ENCODE measurements around the gene SLC47A1.

The SLC47A1 gene

DNA sequence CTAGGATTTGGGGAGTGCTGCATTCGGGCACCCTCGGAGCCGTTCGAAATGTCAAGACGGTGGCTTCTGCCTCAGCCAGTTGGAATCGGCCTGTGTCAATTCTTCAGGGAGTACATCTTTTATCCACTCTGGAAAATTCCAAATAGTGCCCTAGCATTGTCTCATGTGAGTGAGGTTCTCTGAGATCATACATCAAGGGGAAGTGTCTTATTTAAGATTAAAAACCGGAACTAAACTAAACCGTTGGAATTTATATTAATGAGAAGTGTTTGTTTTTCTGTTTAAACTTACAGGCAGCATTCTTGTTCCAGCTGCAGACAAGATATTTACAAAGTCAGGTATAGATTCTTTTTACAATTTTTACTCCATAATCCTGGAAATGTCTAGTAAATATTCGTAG is 56.8 kb downstream of the SLC47A1 start:
- TF ChIP-seq POLR2AphosphoS5 (IDR thresholded peaks at IDR 0.05; ENCODE audit: low read depth, low read length) (no peak), TAF1 (IDR thresholded peaks at IDR 0.05; ENCODE audit: borderline replicate concordance, low read depth, low read length) (no peak)
- FAIRE-seq (no peak), DNase-seq (ENCODE audit: insufficient read length) (no peak)

DNA sequence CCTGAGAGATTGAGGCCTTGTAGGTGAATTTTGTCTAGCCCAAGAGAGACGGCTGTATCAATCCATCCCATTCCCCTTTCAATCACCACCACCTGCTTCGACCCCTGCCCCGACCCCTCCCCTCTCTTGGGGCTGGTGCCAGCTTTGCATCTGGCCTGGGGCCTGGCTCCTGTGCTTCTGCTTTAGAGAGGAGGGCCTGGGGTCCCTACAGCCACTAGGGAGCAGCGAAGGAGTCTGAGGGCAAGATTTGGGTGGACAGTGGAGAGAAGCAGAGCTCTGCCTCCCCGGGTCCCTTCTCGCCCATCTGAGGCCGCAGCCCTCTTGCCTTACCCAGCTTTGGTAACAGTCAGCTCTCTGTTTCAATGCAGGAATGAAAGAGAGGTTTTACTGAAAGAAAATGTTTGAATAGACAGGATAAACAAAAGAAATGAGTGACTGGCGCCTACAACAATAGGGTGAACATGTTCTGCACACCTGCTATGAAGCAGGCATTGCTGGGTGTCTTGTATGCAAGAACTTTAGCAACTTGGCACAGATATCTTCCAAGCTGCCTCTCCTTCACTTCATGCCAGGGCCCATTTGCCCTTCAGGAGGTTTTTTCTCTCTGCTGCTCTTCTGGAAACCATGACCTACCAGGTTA is 57.4 kb downstream of the SLC47A1 start:
- TF ChIP-seq TAF1 (IDR thresholded peaks at IDR 0.05; ENCODE audit: borderline replicate concordance, low read depth, low read length) (no peak), POLR2AphosphoS5 (IDR thresholded peaks at IDR 0.05; ENCODE audit: low read depth, low read length) (no peak), POLR2A (IDR thresholded peaks at IDR 0.05; ENCODE audit: low read depth, low read length) (no peak)
- FAIRE-seq, result no peak

DNA sequence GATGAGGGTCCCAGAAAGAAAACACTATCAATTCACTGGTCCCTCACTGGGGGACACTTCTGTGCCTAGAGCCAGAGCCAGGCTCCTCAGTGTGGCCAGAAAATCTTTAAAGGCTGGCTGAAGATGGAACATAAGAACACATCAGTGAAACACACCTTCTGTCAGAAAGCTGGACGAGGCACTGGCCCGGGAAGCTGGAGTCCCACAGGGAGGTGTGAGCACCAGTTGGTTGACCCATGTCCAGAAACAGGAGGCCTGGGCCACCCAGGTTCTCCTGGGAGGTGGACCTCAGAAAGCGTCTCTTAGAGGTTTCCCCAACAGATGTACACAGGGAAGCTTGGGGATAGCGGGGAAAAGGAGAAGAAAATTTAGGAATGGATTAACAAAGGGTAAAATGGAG is 58.7 kb downstream of the SLC47A1 start:
- DNase-seq (ENCODE audit: insufficient read length) (no peak), FAIRE-seq (no peak)

More for the DNA sequence above, 57.4 kb downstream of the SLC47A1 start:
- no peak for DNase-seq (ENCODE audit: insufficient read length)

DNA sequence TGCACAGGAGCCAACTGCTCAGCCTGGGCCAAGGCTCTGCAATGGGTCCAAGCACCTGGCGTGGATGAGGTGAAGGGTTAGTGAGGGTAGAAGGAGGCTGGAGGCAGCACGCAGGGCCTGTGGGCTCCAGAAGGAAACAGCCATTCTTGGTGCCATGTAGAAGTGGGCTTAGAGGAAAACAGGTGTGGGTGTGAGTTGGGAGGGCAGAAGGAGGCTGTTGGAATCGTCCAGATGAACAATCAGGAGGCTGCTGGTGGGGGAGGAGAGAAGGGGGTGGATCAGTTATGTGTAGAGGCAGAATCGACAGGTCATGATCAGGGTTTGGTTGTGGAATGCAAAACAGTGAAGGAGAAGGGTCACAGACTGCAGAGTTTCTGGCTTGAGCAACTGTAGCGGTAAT is 63.2 kb downstream of the SLC47A1 start:
- FAIRE-seq, result no peak
- no peak for DNase-seq (ENCODE audit: insufficient read length)
- TF ChIP-seq TAF1 (IDR thresholded peaks at IDR 0.05; ENCODE audit: borderline replicate concordance, low read depth, low read length), result no peak
- TF ChIP-seq POLR2A (IDR thresholded peaks at IDR 0.05; ENCODE audit: low read depth, low read length), result no peak
- TF ChIP-seq POLR2AphosphoS5 (IDR thresholded peaks at IDR 0.05; ENCODE audit: low read depth, low read length), result no peak

More for the DNA sequence above, 58.7 kb downstream of the SLC47A1 start:
- TF ChIP-seq TAF1 (IDR thresholded peaks at IDR 0.05; ENCODE audit: borderline replicate concordance, low read depth, low read length) (no peak), POLR2AphosphoS5 (IDR thresholded peaks at IDR 0.05; ENCODE audit: low read depth, low read length) (no peak), POLR2A (IDR thresholded peaks at IDR 0.05; ENCODE audit: low read depth, low read length) (no peak)

DNA sequence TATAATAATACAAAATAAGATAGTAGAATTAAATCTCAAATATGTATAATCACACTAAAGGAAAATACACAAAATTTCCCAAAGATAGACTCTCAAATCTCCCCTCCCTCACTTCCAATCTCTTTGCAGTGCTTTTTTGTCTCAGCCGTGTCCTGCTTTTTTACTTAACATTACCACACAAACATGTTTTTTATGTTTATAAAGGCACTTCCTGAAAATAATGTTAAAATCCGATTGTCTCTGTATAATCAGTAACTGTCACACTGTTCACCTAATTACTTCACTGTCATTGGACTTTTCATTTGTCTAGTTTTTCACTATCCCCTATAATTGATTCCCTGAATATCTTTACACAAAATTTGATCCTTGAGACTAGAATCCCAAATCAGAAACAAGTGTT is 76.7 kb downstream of the SLC47A1 start:
- TF ChIP-seq TAF1 (IDR thresholded peaks at IDR 0.05; ENCODE audit: borderline replicate concordance, low read depth, low read length) (no peak), POLR2AphosphoS5 (IDR thresholded peaks at IDR 0.05; ENCODE audit: low read depth, low read length) (no peak), POLR2A (IDR thresholded peaks at IDR 0.05; ENCODE audit: low read depth, low read length) (no peak)
- DNase-seq (ENCODE audit: insufficient read length) (no peak), FAIRE-seq (no peak)

DNA sequence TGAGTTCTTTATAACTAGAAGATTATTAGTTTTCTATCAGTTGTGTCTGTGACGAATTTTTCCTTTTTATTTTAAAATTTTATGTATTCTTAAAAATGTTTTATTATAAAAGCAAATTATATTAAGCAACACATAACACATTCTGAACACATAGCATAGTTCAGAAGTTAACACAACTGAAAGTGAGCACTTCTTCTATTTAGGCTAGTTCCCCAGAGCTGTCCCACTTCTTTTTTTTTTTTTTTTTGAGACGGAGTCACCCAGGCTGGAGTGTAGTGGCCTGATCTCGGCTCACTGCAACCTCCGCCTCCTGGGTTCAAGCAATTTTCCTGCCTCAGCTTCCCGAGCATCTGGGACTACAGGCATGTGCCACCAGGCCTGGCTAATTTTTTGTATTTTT is 77.2 kb downstream of the SLC47A1 start:
- no peak for FAIRE-seq
- no peak for DNase-seq (ENCODE audit: insufficient read length)

DNA sequence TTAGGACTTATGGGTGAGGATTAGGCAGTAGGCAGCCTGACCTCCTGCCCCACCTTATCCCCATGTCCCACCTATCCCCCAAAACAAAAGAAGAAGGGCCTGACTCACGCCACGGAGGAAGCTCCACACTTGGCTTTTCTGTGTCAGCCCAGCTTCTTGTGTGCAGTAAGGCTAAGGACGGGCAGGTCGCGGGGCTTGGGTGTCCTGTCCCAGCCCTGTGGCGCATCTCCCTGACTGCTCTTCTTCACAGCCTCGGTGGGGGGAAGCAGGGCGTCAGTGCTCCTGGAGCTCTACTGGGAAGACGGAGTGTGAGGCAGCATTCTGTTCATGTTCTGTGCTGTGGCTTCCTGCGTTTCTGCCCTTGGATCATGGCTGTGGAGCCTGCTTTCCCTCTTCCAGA is 80.3 kb downstream of the SLC47A1 start:
- FAIRE-seq (no peak), DNase-seq (ENCODE audit: insufficient read length) (no peak)
- no peak for TF ChIP-seq POLR2A (IDR thresholded peaks at IDR 0.05; ENCODE audit: low read depth, low read length)
- no peak for TF ChIP-seq TAF1 (IDR thresholded peaks at IDR 0.05; ENCODE audit: borderline replicate concordance, low read depth, low read length)
- no peak for TF ChIP-seq POLR2AphosphoS5 (IDR thresholded peaks at IDR 0.05; ENCODE audit: low read depth, low read length)

More for the DNA sequence above, 77.2 kb downstream of the SLC47A1 start:
- TF ChIP-seq TAF1 (IDR thresholded peaks at IDR 0.05; ENCODE audit: borderline replicate concordance, low read depth, low read length), result no peak
- no peak for TF ChIP-seq POLR2AphosphoS5 (IDR thresholded peaks at IDR 0.05; ENCODE audit: low read depth, low read length)
- no peak for TF ChIP-seq POLR2A (IDR thresholded peaks at IDR 0.05; ENCODE audit: low read depth, low read length)

DNA sequence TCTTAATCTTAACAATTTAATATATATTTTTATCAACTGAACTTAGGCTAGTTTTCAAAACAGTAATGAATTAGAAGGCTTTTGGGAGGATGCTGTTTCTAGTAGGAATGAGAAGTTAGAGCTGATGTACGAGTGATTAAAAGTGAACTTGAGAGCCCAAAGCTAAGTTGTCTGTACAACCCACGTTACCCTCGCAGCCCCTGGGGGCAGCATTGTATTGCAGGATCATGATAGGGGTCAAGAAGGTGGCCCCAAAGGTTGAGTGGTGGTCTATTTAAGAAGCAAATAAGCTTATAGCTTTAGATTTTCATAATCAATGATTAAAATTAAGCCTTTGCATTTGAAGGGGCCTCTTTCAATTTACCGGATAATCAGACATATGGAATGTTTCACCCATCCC is 81.2 kb downstream of the SLC47A1 start:
- FAIRE-seq (no peak), DNase-seq (ENCODE audit: insufficient read length) (no peak)
- no peak for TF ChIP-seq POLR2A (IDR thresholded peaks at IDR 0.05; ENCODE audit: low read depth, low read length)

DNA sequence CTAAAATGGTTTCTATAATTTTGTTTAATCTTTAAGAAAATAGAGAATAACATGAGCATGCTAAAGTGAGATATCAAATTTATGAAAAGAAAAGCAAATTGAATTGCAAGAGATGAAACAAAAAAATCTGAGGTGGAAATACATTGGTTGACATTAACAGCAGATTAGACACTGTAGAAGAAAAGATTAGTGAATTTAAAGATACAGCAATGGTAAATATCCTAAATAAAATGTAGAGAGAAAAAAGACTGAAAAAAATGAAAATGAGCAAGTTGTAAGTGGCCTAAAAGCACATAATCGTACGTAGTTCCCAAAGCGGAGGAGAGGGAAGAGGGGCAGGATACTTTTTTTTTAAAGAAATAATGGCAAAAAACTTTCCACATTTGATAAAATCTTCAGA is 84.4 kb downstream of the SLC47A1 start:
- FAIRE-seq (no peak), DNase-seq (ENCODE audit: insufficient read length) (no peak)
- TF ChIP-seq POLR2A (IDR thresholded peaks at IDR 0.05; ENCODE audit: low read depth, low read length) (no peak), POLR2AphosphoS5 (IDR thresholded peaks at IDR 0.05; ENCODE audit: low read depth, low read length) (no peak), TAF1 (IDR thresholded peaks at IDR 0.05; ENCODE audit: borderline replicate concordance, low read depth, low read length) (no peak)

DNA sequence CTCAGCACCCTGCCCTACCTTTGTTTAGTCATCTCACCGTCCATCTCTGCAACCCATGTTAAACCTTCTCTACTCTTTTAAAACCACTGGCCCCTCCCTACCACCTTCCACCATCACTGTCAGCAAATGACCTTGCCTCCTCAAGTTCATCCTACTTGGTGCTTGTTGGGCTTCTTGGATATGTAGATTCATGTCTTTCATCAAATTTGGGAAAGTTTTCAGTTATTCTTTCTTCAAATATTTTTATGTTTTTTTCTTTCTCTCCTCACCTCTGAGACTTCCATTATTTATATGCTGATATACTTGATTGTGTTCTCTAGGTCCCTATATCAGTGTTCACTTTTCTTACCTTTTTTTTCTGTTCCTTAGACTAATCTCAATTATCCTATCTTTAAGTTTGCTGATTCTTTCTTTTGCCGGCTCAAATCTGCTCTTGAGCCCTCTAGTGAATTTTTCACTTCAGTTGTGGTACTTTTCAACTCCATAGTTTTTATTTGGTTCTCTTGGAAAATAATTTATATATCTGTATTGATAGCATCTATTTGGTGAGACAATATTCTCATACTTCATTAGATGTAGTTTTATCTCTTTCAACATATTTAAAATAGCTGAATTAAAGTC is 86.2 kb downstream of the SLC47A1 start:
- FAIRE-seq (no peak), DNase-seq (ENCODE audit: insufficient read length) (no peak)
- no peak for TF ChIP-seq POLR2AphosphoS5 (IDR thresholded peaks at IDR 0.05; ENCODE audit: low read depth, low read length)
- no peak for TF ChIP-seq POLR2A (IDR thresholded peaks at IDR 0.05; ENCODE audit: low read depth, low read length)
- no peak for TF ChIP-seq TAF1 (IDR thresholded peaks at IDR 0.05; ENCODE audit: borderline replicate concordance, low read depth, low read length)

DNA sequence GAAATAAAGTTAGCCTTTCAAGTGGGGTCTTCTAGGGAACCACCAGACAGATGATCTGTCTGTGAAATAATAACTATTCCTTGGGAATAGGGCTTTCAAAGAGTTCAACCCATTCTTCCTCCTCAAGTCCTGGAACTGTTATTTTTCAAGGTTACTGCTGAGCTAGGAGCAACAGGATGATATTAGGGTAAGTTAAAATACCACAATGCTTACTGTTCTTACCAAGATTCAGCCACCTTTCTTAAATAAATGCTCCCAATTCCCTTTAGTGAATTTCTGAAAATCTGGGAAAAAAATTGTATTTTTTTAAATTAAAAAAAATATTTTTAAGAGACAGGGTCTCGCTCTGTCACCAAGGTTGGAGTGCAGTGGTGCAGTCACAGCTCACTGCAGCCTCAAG is 88.0 kb downstream of the SLC47A1 start:
- no peak for TF ChIP-seq POLR2AphosphoS5 (IDR thresholded peaks at IDR 0.05; ENCODE audit: low read depth, low read length)
- no peak for TF ChIP-seq TAF1 (IDR thresholded peaks at IDR 0.05; ENCODE audit: borderline replicate concordance, low read depth, low read length)
- no peak for TF ChIP-seq POLR2A (IDR thresholded peaks at IDR 0.05; ENCODE audit: low read depth, low read length)
- DNase-seq (ENCODE audit: insufficient read length), result no peak
- FAIRE-seq, result no peak

DNA sequence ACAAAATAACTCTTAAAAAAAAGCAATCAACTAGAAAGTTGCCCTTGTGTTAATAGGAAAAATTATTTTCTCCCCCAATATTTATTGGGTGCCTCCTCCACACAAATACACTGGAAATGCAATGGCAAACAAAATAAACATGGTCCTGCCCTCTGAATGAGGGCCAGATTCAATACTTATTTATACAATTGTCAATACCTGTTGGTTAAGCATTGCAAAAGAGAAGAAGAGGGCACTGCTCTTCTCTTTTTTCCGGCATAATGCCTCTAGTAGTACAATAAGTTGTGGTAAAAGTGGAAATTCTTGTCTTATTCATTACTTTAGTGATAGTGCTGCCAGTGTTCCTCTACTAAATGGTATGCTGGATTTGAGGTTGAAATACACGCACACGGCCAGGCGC is 92.4 kb downstream of the SLC47A1 start:
- TF ChIP-seq POLR2AphosphoS5 (IDR thresholded peaks at IDR 0.05; ENCODE audit: low read depth, low read length), result no peak
- TF ChIP-seq POLR2A (IDR thresholded peaks at IDR 0.05; ENCODE audit: low read depth, low read length), result no peak
- no peak for TF ChIP-seq TAF1 (IDR thresholded peaks at IDR 0.05; ENCODE audit: borderline replicate concordance, low read depth, low read length)
- FAIRE-seq, result no peak
- no peak for DNase-seq (ENCODE audit: insufficient read length)
